ENCODE measurements around the gene CAP2.
A peak's percentile ranks its signal among the peaks of the same experiment; 100 is the strongest.

Gene CAP2

GRCh38 chr6:17446713-17447112 is 53.3 kb downstream of the CAP2 start:
- peak; percentile 32 for DNase-seq

- no peak for DNase-seq
These were observed 54.8 kb downstream of the CAP2 start for GRCh38 chr6:17448165-17448564.

GRCh38 chr6:17450397-17450796 is 57.0 kb downstream of the CAP2 start:
- no peak for DNase-seq

- peak; percentile 75 for DNase-seq
These were observed 57.4 kb downstream of the CAP2 start for GRCh38 chr6:17450832-17451231.

- DNase-seq: no peak
These were observed 58.7 kb downstream of the CAP2 start for GRCh38 chr6:17452096-17452495.

- no peak for DNase-seq
These were observed 61.1 kb downstream of the CAP2 start for GRCh38 chr6:17454316-17455005.

- DNase-seq: no peak
These were observed 62.5 kb downstream of the CAP2 start for GRCh38 chr6:17455919-17456318.

- DNase-seq: no peak
These were observed 63.3 kb downstream of the CAP2 start for GRCh38 chr6:17456711-17457110.

- no peak for DNase-seq
These were observed 64.0 kb downstream of the CAP2 start for GRCh38 chr6:17457405-17457804.

- no peak for DNase-seq
These were observed 64.6 kb downstream of the CAP2 start for GRCh38 chr6:17457956-17458355.

- no peak for DNase-seq
These were observed 65.6 kb downstream of the CAP2 start for GRCh38 chr6:17458966-17459365.

GRCh38 chr6:17460862-17461261 is 67.5 kb downstream of the CAP2 start:
- DNase-seq: no peak

GRCh38 chr6:17466147-17466546 is 72.8 kb downstream of the CAP2 start:
- no peak for DNase-seq

- DNase-seq: no peak
These were observed 73.3 kb downstream of the CAP2 start for GRCh38 chr6:17466707-17467106.

- peak; percentile 19 for DNase-seq
These were observed 75.8 kb downstream of the CAP2 start for GRCh38 chr6:17469006-17469832.

- no peak for DNase-seq
These were observed 77.0 kb downstream of the CAP2 start for GRCh38 chr6:17470202-17470937.

GRCh38 chr6:17470938-17471327 is 77.5 kb downstream of the CAP2 start:
- no peak for DNase-seq

- peak; percentile 94 for DNase-seq
These were observed 79.3 kb downstream of the CAP2 start for GRCh38 chr6:17472653-17473183.

- DNase-seq: peak; percentile 96
These were observed 80.2 kb downstream of the CAP2 start for GRCh38 chr6:17473554-17473953.

- no peak for DNase-seq
These were observed 80.9 kb downstream of the CAP2 start for GRCh38 chr6:17474289-17474688.

GRCh38 chr6:17475606-17476244 is 82.3 kb downstream of the CAP2 start:
- DNase-seq: peak; percentile 70

- DNase-seq: peak; percentile 37
These were observed 83.1 kb downstream of the CAP2 start for GRCh38 chr6:17476511-17476910.

GRCh38 chr6:17477356-17477755 is 84.0 kb downstream of the CAP2 start:
- no peak for DNase-seq
